Measurements from ENCODE around the gene SRPK2.

SRPK2 gene

DNA sequence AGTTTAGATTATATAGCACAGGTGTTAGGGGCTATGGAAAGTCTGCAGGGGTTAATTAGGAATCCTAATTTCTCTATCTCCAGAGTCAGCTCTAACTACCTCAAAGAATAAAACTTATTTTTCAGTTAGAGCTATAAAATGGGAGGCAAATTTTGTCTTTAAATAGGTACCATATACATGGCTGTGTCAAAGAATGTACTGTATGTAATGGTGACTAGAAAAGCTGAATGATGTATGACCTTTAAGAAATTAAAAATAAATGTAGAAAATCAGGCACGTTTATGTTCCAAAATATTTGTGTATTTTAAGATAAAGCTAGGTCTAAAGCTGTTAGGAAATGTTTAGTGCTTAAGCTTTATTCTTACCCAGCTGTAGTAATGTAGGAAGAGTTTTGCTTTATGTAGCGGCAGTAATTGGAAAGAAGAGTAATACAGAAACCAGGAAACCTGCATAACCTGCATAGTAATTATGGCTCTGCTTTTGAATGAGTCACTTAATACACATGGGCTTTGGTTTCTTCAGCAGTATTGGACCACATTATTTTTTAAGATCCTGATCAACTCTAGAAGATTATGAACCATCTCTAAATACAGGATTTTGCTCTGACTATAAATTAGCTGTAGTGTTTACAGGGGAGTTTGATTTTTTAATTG, 289.7 kb downstream of the SRPK2 start:
- DNase-seq (ENCODE audit: low read depth) = no peak

DNA sequence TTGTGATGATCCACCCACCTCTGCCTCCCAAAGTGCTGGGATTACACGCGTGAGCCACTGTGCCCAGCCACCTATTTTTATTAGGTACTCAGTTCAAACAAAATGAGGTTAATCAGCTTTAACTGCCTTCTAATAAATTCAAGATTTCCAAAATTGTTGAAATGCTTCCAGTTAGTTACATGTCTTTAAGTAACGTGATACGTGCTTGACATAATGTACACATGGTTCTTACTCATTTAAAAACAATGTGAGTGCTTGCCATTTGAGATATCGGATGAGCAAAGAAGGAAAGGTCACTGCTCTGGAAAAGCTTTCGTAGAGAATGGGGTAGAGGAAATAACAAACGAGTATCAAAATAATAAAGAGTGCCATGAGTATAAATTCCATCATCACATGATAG, 291.1 kb downstream of the SRPK2 start:
- DNase-seq (ENCODE audit: low read depth) = peak; percentile 79

DNA sequence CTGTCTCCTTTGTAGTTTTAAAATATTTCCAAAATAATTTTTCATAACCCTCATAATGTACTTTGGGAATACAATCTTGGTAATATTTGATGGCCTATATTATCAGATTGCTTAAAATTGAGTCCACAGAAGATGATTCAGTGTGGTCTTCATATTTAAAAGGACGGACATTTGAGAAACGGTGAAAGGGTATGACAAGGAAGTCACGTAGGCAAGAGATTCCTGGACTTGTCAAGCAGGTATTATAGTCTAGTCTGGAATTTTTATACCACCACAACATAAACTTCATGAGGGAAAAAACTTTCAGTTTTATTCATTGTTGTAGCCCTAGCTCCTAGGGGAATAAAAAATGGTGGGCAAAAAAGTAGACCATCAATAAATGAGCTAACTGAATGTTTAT, 292.4 kb downstream of the SRPK2 start:
- no peak for DNase-seq (ENCODE audit: low read depth)

DNA sequence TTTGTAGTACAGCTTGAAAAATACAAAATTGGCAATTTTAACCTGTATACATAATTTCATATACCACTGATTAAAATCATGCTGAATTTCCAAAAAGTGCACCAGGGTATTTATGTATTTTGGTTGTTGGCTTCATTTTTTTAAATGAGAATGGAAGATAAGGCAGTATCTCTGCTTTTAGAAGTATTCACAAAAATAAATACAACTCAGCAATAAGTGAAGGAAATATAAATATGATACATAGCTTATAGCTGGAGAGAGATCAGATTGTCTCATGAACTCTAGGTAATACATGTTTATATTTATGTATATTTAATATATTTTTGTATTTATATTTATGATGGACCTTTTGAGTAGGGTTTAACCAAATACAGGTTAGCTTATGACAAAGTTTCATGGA, 293.8 kb downstream of the SRPK2 start:
- no peak for DNase-seq (ENCODE audit: low read depth)

DNA sequence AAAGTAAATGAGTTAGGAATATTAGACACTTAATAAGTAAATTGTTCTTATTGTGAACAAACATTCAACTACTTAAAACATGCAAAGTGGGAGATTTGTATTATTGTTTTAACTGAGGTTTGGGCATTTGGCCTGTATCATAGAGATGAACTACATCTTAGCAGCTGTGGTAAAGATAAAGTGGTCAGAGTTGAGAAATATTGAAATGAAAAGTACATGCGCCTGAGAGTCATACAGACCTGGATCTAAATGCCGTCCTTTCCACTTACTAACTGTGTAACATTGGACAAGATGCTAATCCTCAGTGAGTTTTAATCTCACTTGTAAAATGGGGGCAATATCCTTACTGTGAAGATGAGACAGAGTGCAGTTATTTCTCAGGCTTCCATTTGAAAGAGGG, 300.3 kb downstream of the SRPK2 start:
- DNase-seq (ENCODE audit: low read depth) = no peak

DNA sequence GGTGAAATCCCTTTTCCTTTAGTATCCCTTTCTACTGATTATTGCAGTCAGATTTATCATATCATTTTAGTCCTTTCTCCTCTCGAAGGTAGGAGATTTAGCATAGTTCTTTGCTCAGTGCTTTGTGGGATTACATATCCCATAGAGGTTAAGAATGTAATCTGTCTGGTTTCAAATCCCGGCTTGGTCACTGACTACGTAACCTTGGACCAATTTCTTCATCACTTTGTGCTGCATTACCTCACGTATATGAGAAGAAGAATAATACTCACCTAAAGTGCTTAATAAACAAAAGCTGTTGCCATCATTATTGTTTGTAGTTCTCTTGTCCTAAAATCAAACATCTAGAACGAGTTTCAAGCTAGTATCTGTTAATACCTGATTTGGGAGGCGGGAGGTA, 300.7 kb downstream of the SRPK2 start:
- DNase-seq (ENCODE audit: low read depth) = no peak

DNA sequence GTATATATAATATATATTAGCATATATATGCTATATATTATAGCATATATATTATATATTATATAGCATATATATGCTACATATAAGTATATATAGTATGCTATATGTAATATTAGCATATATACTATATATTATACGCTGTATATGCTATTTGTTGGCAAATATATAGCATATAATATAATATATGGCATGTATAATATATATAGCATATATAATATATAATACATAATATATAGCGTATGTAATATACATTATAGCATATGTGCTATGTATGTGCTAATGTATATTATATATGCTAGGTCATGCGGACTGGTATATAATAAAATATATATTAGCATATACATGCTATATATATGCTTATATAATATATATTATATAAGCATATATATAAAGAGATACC, 301.9 kb downstream of the SRPK2 start:
- no peak for DNase-seq (ENCODE audit: low read depth)

DNA sequence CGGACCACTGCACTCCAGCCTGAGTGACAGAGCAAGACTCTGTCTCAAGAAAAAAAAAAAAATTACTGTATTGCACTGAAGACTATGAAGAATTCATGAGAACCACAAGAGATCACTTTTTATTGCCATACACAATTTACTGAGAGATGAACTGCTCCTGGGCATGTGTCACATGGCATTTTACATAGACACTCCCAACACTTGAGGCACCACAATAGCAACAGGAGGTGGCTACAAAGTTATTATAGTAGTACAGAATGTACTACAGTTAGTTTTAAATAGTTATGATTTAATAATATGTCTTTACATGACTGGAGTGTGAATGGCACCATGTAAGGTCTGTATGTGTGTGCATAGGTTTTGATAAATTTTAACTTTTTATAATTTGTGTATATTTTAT, 304.1 kb downstream of the SRPK2 start:
- no peak for DNase-seq (ENCODE audit: low read depth)

DNA sequence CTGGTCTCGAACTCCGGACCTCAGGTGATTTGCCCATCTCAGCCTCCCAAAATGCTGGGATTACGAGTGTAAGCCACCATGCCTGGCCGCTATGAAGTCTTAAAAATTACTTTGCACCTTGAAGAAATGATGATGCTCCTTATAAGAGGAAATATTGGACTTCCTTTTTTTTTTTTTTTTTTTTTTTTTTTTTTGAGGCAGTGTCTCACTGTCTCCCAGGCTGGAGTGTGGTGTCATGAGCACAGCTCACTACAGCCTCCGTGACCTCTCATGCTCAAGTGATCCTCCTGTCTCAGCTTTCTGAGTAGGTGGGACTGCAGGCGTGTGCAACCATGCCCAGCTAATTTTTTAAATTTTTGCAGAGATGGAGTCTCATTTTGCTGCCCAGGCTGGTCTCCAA, 309.4 kb downstream of the SRPK2 start:
- no peak for DNase-seq (ENCODE audit: low read depth)

DNA sequence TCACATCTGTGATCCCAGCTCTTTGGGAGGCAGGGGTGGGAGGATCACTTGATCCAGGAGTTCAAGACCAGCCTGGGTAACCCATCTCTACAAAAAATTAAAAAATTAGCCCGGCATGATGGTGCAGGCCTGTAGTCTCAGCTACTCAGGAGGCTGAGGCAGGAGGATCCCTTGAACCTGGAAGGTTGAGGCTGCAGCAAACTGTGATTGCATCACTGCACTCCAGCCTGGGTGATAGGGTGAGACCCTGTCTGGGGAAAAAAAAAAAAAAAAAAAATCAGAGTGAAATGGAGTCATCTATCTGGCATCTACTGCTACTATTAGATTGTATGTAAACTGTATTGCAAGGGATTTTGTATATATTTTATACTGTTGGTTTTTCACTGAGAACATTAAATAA, 315.6 kb downstream of the SRPK2 start:
- DNase-seq (ENCODE audit: low read depth) = no peak

DNA sequence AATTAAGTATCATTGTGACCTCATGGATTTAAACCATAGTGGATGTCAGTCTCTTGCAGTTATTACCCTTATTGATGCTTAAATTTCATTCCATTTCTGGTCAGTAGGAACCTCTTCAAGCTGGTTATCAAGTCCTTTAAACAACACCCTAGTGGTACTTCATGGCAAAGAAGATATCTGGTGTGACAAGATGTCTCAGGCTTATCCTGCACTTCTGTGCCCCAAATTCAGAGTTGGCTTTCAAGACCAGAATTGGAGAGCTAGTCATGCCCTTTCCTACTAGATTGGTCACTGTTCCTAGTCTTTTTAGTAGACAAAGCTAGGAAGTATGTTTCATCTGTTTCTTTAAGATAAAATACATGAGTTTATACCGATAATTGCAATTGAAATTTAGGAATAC, 319.8 kb downstream of the SRPK2 start:
- DNase-seq (ENCODE audit: low read depth) = no peak

DNA sequence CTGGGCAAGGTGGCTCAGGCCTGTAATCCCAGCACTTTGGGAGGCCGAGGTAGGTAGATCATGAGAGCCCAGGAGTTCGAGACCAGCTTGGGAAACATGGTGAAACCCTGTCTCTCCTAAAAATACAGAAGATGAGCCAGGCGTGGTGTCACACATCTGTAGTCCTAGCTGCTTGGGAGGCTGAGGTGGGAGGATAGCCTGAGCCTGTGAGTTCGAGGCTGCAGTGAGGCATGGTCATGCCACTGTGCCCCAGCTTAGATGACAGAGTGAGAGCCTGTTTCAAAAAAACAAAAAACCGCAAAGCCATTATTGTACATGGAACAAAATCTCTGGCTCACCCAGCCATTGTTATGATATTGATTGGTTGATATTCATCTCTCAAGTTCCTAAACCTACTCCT, 321.0 kb downstream of the SRPK2 start:
- no peak for DNase-seq (ENCODE audit: low read depth)
